Rectal smooth muscle tissue (tissue), 1 donor: Measurements from ENCODE around the gene FCER2.
"Not testable (repeated sequence)": the region's sequence is repeated elsewhere in the genome, so short reads cannot be mapped to it uniquely, and the experiment has no call there.

Source experiments
- H3K27ac ChIP-seq: one replicate; pipeline ENCODE4 v1.7.0; 2013; ENCODE audit warnings: low read depth, low read length, inconsistent platforms
- H3K27me3 ChIP-seq: one replicate; pipeline ENCODE4 v1.7.0; 2013; ENCODE audit warnings: low read length; ENCODE audit not compliant: control insufficient read depth, insufficient read depth
- H3K36me3 ChIP-seq: one replicate; pipeline ENCODE4 v1.7.0; 2013; ENCODE audit warnings: low read length; ENCODE audit not compliant: control insufficient read depth, insufficient read depth
- H3K4me1 ChIP-seq: one replicate; pipeline ENCODE4 v1.7.0; 2013; ENCODE audit warnings: low read length; ENCODE audit not compliant: control insufficient read depth, insufficient read depth
- H3K4me3 ChIP-seq: one replicate; pipeline ENCODE4 v1.7.0; 2013; ENCODE audit warnings: low read length
- H3K9ac ChIP-seq: one replicate; pipeline ENCODE4 v1.7.0; 2013; ENCODE audit warnings: low read length

FCER2 gene

DNA sequence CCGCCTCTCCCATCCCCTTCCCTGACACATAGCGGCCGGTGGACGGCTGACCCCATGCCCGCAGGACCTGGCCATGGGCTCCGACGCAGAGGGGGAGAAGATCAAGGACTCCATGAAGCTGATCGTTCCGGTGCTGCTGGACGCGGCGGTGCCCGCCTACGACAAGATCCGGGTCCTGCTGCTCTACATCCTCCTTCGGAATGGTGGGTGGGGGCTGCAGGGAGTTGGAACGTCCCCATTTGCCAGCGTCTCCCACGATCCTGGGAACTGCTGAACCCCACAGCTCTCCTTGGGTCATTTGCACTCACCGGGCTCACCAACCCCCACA, 57.4 kb downstream of the FCER2 start:
- Histone ChIP-seq H3K27ac (no peak overlapping the region), H3K27me3 (no peaks in the 10 kb centered on the region), H3K9ac (no peak overlapping the region), H3K36me3 (peaks cover 7% of the 10 kb centered on the region), H3K4me3 (no peak overlapping the region), H3K4me1 (no peaks in the 10 kb centered on the region)

DNA sequence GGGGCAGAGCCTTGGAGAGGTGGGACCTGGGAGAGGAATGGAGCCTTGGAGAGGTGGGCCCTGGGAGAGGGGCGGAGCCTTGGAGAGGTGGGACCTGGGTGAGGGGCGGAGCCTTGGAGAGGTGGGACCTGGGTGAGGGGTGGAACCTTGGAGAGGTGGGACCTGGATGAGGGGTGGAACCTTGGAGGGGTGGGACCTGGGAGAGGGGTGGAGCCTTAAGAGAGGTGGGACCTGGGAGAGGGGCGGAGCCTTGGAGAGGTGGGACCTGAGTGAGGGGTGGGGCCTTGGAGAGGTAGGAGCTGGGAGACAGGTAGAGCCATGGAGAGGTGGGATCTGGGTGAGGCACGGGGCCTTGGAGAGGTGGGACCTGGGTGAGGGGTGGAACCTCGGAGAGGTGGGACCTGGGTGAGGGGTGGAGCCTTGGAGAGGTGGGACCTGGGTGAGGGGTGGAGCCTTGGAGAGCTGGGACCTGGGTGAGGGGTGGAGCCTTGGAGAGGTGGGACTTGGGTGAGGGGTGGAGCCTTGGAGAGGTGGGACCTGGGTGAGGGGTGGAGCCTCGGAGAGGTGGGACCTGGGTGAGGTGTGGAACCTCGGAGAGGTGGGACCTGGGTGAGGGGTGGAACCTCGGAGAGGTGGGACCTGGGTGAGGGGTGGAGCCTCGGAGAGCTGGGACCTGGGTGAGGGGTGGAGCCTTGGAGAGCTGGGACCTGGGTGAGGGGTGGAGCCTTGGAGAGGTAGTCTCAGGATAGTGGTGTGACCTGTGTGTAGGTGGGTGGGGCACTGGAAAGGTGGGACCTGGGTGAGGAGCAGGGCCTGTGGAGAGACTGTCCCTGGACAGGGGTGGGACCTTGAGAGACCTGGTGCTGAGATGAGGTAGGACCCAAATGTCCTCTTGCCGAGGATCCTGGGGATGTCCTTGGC, 58.0 kb downstream of the FCER2 start:
- H3K27me3 ChIP-seq, H3K4me3 ChIP-seq, H3K36me3 ChIP-seq, H3K27ac ChIP-seq, H3K4me1 ChIP-seq, H3K9ac ChIP-seq: not testable (repeated sequence)

DNA sequence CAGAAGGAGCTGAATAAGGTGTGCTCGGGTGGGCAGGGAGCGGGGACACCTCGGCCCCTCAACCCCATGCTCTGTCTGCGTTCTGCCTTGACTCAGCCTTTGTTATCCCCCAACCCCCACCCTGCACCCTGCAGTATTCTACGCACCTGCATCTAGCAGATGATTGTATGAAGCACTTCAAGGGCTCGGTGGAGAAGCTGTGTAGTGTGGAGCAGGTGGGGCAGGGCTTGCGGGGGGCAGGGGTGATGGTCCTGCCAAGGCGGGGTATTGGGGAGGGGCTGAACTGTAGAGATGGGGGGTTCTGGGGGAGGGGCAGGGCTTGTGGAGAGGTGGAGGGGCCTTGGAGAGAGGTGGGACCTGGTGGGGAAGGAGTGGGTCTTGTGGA, 58.9 kb downstream of the FCER2 start:
- Histone ChIP-seq H3K9ac (no peak overlapping the region), H3K27ac (no peak overlapping the region), H3K4me1 (no peaks in the 10 kb centered on the region), H3K36me3 (peaks cover 7% of the 10 kb centered on the region), H3K27me3 (no peaks in the 10 kb centered on the region), H3K4me3 (no peak overlapping the region)

DNA sequence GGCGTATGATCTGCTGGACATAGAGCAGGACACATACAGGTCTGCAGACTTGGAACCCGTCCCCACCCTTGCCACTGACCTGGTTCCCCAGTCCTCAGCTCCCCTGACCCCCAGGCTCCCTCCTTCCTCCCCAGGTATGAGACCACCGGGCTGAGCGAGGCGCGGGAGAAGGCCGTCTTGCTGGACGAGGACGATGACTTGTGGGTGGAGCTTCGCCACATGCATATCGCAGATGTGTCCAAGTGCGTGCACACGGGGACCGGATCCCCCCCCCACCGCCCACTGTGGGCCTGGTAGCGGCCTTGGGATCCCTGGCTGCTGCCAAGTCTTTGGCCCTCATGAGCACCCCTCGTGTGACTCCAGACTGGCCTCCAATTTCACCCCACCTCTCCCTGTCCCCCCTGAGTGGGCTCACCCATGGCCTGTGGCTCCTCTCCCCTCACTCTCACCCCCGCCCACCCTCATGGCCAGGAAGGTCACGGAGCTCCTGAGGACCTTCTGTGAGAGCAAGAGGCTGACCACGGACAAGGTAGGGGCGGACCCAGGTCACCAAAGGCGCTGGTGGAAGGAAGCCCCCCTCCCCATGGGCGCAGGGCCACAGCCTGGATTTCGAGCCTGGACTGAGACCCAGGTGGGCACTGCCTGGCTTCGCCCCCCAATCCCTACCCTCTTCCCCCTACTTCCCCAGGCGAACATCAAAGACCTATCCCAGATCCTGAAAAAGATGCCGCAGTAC, 59.5 kb downstream of the FCER2 start:
- peaks cover 7% of the 10 kb centered on the region for H3K36me3 ChIP-seq
- no peak overlapping the region for H3K27ac ChIP-seq
- H3K9ac ChIP-seq, result no peak overlapping the region
- H3K4me3 ChIP-seq, result no peak overlapping the region
- H3K27me3 ChIP-seq, result no peaks in the 10 kb centered on the region
- H3K4me1 ChIP-seq, result no peaks in the 10 kb centered on the region

DNA sequence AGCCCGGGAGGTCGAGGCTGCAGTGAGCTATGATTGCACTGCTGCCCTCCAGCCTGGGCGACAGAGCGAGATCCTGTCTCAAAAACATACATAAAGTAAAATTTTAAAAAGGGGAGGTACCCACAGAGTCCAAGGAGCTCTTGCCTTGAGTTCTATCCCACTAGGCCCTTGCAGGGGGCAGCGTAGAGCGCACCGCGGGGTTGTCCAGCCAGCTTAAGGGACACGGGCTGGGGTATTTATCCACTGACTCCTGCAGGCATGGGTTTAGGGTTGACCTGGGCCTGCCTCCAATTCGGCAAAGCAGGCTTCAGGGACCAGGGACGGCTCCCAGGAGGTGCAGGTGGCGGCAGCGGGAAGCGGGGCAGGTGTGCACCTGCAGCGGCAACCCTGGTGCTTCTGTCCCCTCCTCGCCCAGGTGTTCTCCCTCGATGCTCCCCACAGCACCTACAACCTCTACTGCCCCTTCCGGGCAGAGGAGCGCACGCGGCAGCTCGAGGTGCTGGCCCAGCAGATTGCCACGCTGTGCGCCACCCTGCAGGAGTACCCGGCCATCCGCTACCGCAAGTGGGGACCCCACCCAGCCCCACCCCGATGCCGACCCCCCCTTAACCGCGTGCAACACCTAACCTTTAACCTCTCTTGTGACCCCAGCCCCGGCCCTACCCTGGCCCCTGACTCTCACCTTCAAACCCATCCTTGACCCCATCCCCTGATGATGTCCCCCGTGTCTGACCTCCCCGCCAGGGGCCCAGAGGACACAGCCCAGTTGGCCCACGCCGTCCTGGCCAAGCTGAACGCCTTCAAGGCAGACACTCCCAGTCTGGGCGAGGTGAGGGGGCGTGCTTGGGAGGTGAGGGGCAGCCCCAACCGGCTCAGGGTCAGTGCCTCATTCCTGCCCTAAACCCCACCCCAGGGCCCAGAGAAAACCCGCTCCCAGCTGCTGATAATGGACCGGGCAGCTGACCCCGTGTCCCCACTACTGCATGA, 60.3 kb downstream of the FCER2 start:
- Histone ChIP-seq H3K27me3 (peaks cover under 1% of the 10 kb centered on the region), H3K4me1 (no peaks in the 10 kb centered on the region), H3K4me3 (no peak overlapping the region), H3K27ac (no peak overlapping the region), H3K9ac (no peak overlapping the region), H3K36me3 (peaks cover 7% of the 10 kb centered on the region)

GRCh38 chr19:7640803-7641202, 61.1 kb downstream of the FCER2 start:
- Histone ChIP-seq H3K4me1 (no peaks in the 10 kb centered on the region), H3K27ac (no peak overlapping the region), H3K27me3 (peaks cover 4% of the 10 kb centered on the region), H3K4me3 (no peak overlapping the region), H3K9ac (no peak overlapping the region), H3K36me3 (peaks cover 7% of the 10 kb centered on the region)

- Histone ChIP-seq H3K9ac (no peak overlapping the region), H3K27ac (no peak overlapping the region), H3K36me3 (peaks cover 7% of the 10 kb centered on the region), H3K4me1 (no peaks in the 10 kb centered on the region), H3K27me3 (peaks cover 4% of the 10 kb centered on the region), H3K4me3 (no peak overlapping the region)
Observed at GRCh38 chr19:7639863-7640348, 62.0 kb downstream of the FCER2 start.

GRCh38 chr19:7638802-7639465, 63.0 kb downstream of the FCER2 start:
- H3K27ac ChIP-seq, result no peak overlapping the region
- H3K4me3 ChIP-seq, result no peak overlapping the region
- no peak overlapping the region for H3K9ac ChIP-seq
- H3K27me3 ChIP-seq, result peaks cover 4% of the 10 kb centered on the region
- peaks cover 7% of the 10 kb centered on the region for H3K36me3 ChIP-seq
- no peaks in the 10 kb centered on the region for H3K4me1 ChIP-seq
